Measurements from ENCODE around the gene VSNL1.
"Not testable (repeated sequence)": the region's sequence is repeated elsewhere in the genome, so short reads cannot be mapped to it uniquely, and the experiment has no call there.

VSNL1 gene

GRCh38 chr2:17540813-17541530, 476 bp downstream of the VSNL1 start:
- no peak for DNase-seq
- intact Hi-C loops (cut with DNase I) = no loop called here

DNA sequence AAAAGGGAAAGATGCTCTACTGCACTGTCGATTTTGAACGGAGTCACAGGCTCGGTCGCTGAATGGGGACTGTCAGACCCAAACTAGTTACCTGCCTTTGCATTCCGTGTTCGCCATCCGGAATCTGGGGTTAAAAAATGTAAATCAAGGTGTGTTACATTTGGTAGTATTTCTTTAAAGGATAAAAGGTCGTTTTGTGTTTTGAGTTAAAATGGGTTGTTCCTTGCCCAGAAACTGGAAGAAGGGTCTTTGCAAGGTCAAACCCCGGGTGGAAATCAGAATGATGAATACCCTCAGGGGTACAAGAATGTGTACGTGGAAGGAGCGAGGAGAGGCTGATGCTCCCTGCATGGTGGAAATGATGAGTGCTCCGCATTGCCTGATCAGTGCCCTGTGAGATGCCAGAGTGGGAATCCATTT, 1.0 kb downstream of the VSNL1 start:
- DNase-seq = no peak
- intact Hi-C loops (cut with DNase I) = no loop called here

DNA sequence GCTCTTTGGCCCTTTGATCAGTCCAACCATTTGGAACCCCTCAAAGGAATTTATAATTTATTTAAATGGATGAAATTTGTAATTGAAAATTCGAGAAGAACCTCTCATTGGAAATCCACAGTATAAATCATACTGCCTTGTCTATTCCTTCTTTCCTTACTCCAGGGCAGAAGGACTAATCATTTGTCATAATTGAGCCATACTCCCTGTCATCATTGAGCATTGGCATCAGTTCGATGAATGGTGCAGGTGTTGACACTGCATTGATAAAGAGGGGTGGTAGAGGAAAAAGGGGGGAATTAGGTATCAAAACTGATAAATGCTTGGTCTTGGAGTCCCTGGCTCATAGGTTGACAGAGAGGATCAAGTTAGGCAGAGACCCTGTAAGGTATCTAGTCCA, 2.0 kb downstream of the VSNL1 start:
- intact Hi-C loops (cut with DNase I) = no loop called here
- no peak for DNase-seq

GRCh38 chr2:17543131-17543660, 2.7 kb downstream of the VSNL1 start:
- intact Hi-C loops (cut with DNase I) = no loop called here
- DNase-seq = no peak

DNA sequence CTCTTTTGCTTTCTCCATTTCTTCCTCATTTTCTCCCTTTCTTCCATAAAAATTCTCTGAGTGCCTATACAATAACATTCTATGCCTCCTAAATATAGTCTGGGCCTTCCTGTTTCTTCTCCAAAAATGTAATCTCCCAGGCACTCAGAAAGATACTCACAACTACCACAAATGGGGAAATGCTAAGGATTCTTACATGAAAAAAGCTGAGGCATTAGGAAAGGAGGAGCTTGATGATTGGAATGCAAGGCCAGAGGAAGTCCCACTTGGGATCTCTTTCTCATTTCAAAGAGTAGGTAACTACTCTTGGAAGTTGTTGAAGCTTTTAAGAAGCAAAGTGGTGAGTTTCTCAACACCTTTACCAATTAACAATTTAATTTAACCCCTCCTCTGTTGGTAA, 3.4 kb downstream of the VSNL1 start:
- intact Hi-C loops (cut with DNase I) = no loop called here
- no peak for DNase-seq

GRCh38 chr2:17544256-17544655, 3.8 kb downstream of the VSNL1 start:
- intact Hi-C loops (cut with DNase I) = no loop called here
- DNase-seq = no peak

GRCh38 chr2:17545680-17546613, 5.5 kb downstream of the VSNL1 start:
- no peak for DNase-seq
- intact Hi-C loops (cut with DNase I) = no loop called here

DNA sequence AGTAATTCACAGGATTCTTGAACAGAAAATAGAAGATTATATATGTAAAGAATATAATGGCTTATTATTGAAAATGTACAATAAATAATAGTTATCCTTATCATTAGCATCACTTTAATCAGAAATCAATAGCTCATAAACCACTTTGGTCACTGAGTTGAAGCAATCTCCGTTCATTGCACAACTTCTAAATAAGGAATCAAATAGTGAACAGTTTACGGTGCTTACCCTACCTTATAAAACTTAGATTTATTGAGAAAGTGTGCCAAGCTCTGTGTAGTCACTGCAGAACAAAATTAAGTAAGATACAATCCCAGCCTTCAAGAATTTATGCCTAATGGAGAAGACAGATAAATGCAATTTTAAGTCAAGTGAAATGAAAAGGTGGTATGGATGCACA, 6.7 kb downstream of the VSNL1 start:
- DNase-seq = no peak
- intact Hi-C loops (cut with DNase I) = no loop called here

GRCh38 chr2:17547737-17548136, 7.2 kb downstream of the VSNL1 start:
- DNase-seq = no peak
- intact Hi-C loops (cut with DNase I) = no loop called here

- intact Hi-C loops (cut with DNase I) = no loop called here
- no peak for DNase-seq
Observed at GRCh38 chr2:17550907-17551306, 10.4 kb downstream of the VSNL1 start.

GRCh38 chr2:17555150-17555549, 14.7 kb downstream of the VSNL1 start:
- no peak for DNase-seq

DNA sequence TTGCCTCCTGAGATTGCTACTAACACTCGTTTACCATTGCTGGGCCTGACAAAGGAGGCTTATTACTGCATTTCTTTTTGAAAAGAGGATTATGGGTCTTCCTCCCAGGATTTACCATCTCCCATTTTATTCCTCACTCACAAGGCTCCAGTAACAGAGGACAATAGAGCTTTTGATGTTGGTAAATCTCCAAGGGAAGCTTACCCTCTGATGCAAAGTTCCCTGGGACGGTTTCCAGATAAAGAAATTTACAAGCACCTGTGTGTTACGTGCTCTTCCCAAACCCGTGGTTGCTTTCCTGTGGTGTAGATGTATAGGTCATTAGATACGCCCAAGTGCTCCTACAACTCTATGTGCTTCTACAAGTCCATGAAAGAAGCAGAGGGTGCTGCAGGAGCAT, 17.1 kb downstream of the VSNL1 start:
- intact Hi-C loops (cut with DNase I) = no loop called here
- no peak for DNase-seq

More at GRCh38 chr2:17555150-17555549, 14.7 kb downstream of the VSNL1 start:
- intact Hi-C loops (cut with DNase I) = no loop called here

GRCh38 chr2:17558053-17558452, 17.6 kb downstream of the VSNL1 start:
- DNase-seq = no peak
- intact Hi-C loops (cut with DNase I) = no loop called here

DNA sequence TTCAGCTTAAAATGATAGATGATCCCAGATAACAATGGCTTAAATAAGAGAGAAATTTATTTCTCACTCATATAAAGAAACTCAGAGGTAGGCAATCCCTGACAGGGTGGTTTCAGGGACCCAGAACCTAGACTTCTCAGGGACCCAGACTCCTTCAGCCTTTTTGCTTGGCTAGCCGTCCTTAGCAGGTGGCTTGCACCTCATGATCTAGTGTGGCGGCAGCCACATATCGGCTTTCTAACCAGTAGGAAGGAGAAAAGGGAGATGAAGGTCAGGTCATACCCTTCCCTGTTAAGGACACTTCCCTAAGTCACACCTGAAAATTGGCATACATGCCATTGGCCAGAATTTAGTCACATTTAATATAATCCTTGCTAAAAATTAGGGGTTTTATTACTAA, 18.4 kb downstream of the VSNL1 start:
- DNase-seq = no peak
- intact Hi-C loops (cut with DNase I) = no loop called here

GRCh38 chr2:17565726-17566125, 25.2 kb downstream of the VSNL1 start:
- DNase-seq; intact Hi-C loops (cut with DNase I): not testable (repeated sequence)

GRCh38 chr2:17571681-17572080, 31.2 kb downstream of the VSNL1 start:
- intact Hi-C loops (cut with DNase I) = no loop called here
- no peak for DNase-seq

GRCh38 chr2:17573085-17573803, 32.7 kb downstream of the VSNL1 start:
- DNase-seq = no peak
- intact Hi-C loops (cut with DNase I) = no loop called here

GRCh38 chr2:17573804-17574175, 33.3 kb downstream of the VSNL1 start:
- intact Hi-C loops (cut with DNase I) = no loop called here
- no peak for DNase-seq

DNA sequence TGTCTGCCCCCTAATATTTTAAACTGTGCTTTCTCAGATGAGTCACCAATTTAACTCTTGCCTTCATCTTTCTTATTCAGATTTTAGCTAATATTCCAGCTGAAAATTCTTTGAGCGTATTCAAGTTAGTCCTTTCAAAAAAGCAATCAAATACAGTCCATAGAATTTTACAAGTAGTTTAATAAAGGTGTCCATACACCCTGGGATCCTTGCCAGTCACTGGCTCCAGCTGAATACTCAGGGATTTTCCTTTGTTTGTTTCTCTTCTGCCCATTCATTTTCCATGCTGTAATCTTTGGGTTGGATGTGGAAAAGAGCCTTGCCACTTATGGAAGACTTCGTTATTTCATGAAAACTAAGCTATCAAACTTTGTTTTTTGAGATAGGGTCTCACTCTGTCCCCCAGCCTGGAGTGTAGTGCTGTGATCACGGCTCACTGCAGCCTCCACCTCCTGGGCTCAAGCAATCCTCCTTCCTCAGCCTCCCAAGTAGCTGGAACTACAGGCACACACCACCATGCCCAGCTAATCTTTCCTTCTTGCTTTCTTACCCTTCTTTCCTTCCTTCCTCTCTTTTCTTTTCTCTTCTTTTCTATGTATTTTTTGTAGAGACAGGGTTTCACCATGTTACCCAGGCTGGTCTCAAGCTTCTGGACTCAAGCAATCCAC, 34.0 kb downstream of the VSNL1 start:
- intact Hi-C loops (cut with DNase I) = no loop called here
- no peak for DNase-seq

All from head of caudate nucleus (tissue), 42 donors.